Inflammatory macrophage (primary cell): Measurements from ENCODE around the gene PRSS53.
A peak's percentile ranks its signal among the peaks of the same experiment; 100 is the strongest.

Experiments used
- DNase-seq, 2 donors: peaks; one replicate each; pipeline ENCODE4 v3.0.0-alpha.2; 2020 to 2022

PRSS53 gene

GRCh38 chr16:31077592-31078396 lies 10.9 kb downstream of the PRSS53 start:
- no peak for DNase-seq

GRCh38 chr16:31077024-31077423 lies 11.7 kb downstream of the PRSS53 start:
- DNase-seq: no peak

GRCh38 chr16:31076319-31076718 lies 12.4 kb downstream of the PRSS53 start:
- DNase-seq: no peak

GRCh38 chr16:31074814-31075183 lies 13.9 kb downstream of the PRSS53 start:
- DNase-seq: no peak

GRCh38 chr16:31073970-31074813 lies 14.6 kb downstream of the PRSS53 start, which contains the start of the genes ZNF646 and ZNF668:
Gene ZNF646 (plus strand): TSS chr16:31074422. CDS start chr16:31076325, 1,903 bp downstream.
Gene ZNF668 (minus strand): TSS chr16:31074240. CDS start chr16:31064459, 9,781 bp downstream.
- DNase-seq: peak; percentile 100

- DNase-seq: peak; percentile 88 to 93
Observed at GRCh38 chr16:31073142-31073969, 15.4 kb downstream of the PRSS53 start.

- DNase-seq: peak in 1 of 2 donors; percentile 40
Observed at GRCh38 chr16:31072540-31073141, 16.1 kb downstream of the PRSS53 start.

- DNase-seq: peak in 1 of 2 donors; percentile 37
Observed at GRCh38 chr16:31071861-31072260, 16.9 kb downstream of the PRSS53 start.

- DNase-seq: no peak
Observed at GRCh38 chr16:31067342-31067741, 21.4 kb downstream of the PRSS53 start.

- DNase-seq: no peak
Observed at GRCh38 chr16:31064882-31065461, 23.8 kb downstream of the PRSS53 start.

- no peak for DNase-seq
Observed at GRCh38 chr16:31063843-31064611, 24.7 kb downstream of the PRSS53 start.

GRCh38 chr16:31063495-31063842 lies 25.3 kb downstream of the PRSS53 start:
- DNase-seq: no peak

- no peak for DNase-seq
Observed at GRCh38 chr16:31061813-31062440, 26.8 kb downstream of the PRSS53 start.

- no peak for DNase-seq
Observed at GRCh38 chr16:31061126-31061812, 27.5 kb downstream of the PRSS53 start.

- no peak for DNase-seq
Observed at GRCh38 chr16:31055613-31056012, 33.1 kb downstream of the PRSS53 start.

GRCh38 chr16:31052114-31052513 lies 36.6 kb downstream of the PRSS53 start:
- DNase-seq: peak; percentile 92 to 93

- DNase-seq: no peak
Observed at GRCh38 chr16:31050280-31051030, 38.3 kb downstream of the PRSS53 start.

- DNase-seq: no peak
Observed at GRCh38 chr16:31043898-31044481, 44.8 kb downstream of the PRSS53 start.

GRCh38 chr16:31043352-31043751 lies 45.4 kb downstream of the PRSS53 start:
- no peak for DNase-seq
